A549 (cell line): ENCODE results near the gene C9orf78. TPM values are rescaled to one million over a fixed set of nuclear protein-coding genes. Genes with fewer than 3 reads are reported as not detected.
A peak's percentile ranks its signal among the peaks of the same experiment; 100 is the strongest.

Experiments used
- ATAC-seq, 2 experiments: fragments of 200-7000 bp in 1 of 2; fragments of >200 bp in 1 of 2; cut with Nextera tagmentation in 1 of 2; cut with Tn5 transposase in 1 of 2; 3 replicates each; pipeline versions ENCODE4 v1.8.0 to v1.9.1; 2018 to 2020; ENCODE audit warnings: mild to moderate bottlenecking in 1 of 2, moderate library complexity in 1 of 2
- CTCF ChIA-PET: fragments of 300-600 bp; sonication (Branson Sonifier 250); formaldehyde crosslinking; extraction: SDS; loops from one replicate; lab custom pipeline; 2021; ENCODE audit warnings: antibody characterized with exemption, inconsistent platforms; lab: Yijun Ruan, JAX
- POLR2A ChIA-PET: fragments of 350-600 bp; formaldehyde crosslinking; extraction: SDS; loops from one replicate; lab custom pipeline; 2021; ENCODE audit warnings: antibody characterized with exemption, inconsistent platforms; lab: Yijun Ruan, JAX
- DNase-seq, 2 experiments: peaks; one replicate each; pipeline versions ENCODE4 v3.0.0 to v3.0.0-alpha.2; 2011 to 2016; ENCODE audit warnings: low read depth in 1 of 2, low spot score in 1 of 2
- FAIRE-seq: peaks from 2 replicates; lab custom pipeline; 2011; peaks lifted over from hg19 to GRCh38; lab: Jason Lieb, UNC
- H3K27ac ChIP-seq, 2 experiments: fragments of >200 bp; sonication (Bioruptor Twin); formaldehyde crosslinking; 3 replicates each; pipeline ENCODE4 v1.5.1; 2016 to 2017
- H3K4me1 ChIP-seq: fragments of >200 bp; sonication (Bioruptor Twin); formaldehyde crosslinking; 3 replicates; pipeline ENCODE4 v1.6.1; 2016
- H3K4me2 ChIP-seq: fragments of >200 bp; sonication (Bioruptor Twin); formaldehyde crosslinking; 3 replicates; pipeline ENCODE4 v1.6.1; 2016
- H3K4me3 ChIP-seq: fragments of >200 bp; sonication (Bioruptor Twin); formaldehyde crosslinking; 3 replicates; pipeline ENCODE4 v1.5.1; 2016
- H3K9me3 ChIP-seq: fragments of >200 bp; sonication (Bioruptor Twin); formaldehyde crosslinking; 3 replicates; pipeline ENCODE4 v1.6.1; 2016
- BCL3 ChIP-seq: fragments of >200 bp; sonication (Bioruptor Twin); formaldehyde crosslinking; IDR thresholded peaks from 3 replicates; pipeline ENCODE4 v1.6.1; 2016
- CBX8 ChIP-seq: fragments of 200-600 bp; sonication (generic); IDR thresholded peaks from 2 replicates; pipeline ENCODE4 v1.6.1; 2016
- CEBPB ChIP-seq, 2 experiments: fragments of >200 bp in 1 of 2; sonication (Bioruptor Twin) in 1 of 2; formaldehyde crosslinking in 1 of 2; IDR thresholded peaks; 2 replicates each; pipeline ENCODE4 v1.6.1; 2012 to 2016
- CHD2 ChIP-seq: fragments of 150-350 bp; IDR thresholded peaks from 2 replicates; pipeline ENCODE4 v1.6.1; 2014; ENCODE audit warnings: low read length; ENCODE audit not compliant: partially characterized antibody
- CHD4 ChIP-seq: fragments of 200-600 bp; sonication (generic); IDR thresholded peaks from 2 replicates; pipeline ENCODE4 v1.6.1; 2016; ENCODE audit warnings: antibody characterized with exemption, mild to moderate bottlenecking, borderline replicate concordance
- CTCF ChIP-seq: fragments of >200 bp; sonication (Bioruptor Twin); formaldehyde crosslinking; IDR thresholded peaks from 3 replicates; pipeline ENCODE4 v1.5.1; 2016
- FOXS1 ChIP-seq: fragments of 250-450 bp; sonication (Bioruptor Pico); IDR thresholded peaks from 2 replicates; pipeline ENCODE4 v1.5.0; 2020; ENCODE audit warnings: mild to moderate bottlenecking, moderate library complexity
- HES2 ChIP-seq: fragments of >200 bp; sonication (Bioruptor Twin); formaldehyde crosslinking; IDR thresholded peaks from 2 replicates; pipeline ENCODE4 v1.6.1; 2016
- HMGXB4 ChIP-seq: fragments of 250-450 bp; sonication (Bioruptor Pico); IDR thresholded peaks from 2 replicates; pipeline ENCODE4 v1.5.0; 2021; ENCODE audit warnings: mild to moderate bottlenecking, moderate library complexity, borderline replicate concordance
- HOXA7 ChIP-seq: fragments of 250-450 bp; sonication (Bioruptor Pico); IDR thresholded peaks from 2 replicates; pipeline ENCODE4 v1.5.0; 2020; ENCODE audit warnings: mild to moderate bottlenecking, moderate library complexity
- HOXB13 ChIP-seq: fragments of 250-450 bp; sonication (Bioruptor Pico); IDR thresholded peaks from 2 replicates; pipeline ENCODE4 v1.5.0; 2020; ENCODE audit warnings: low read depth, mild to moderate bottlenecking, moderate library complexity
- JUN ChIP-seq, 2 experiments: fragments of >200 bp; sonication (Bioruptor Twin); formaldehyde crosslinking; IDR thresholded peaks; 2 replicates in 1 of 2; 3 replicates in 1 of 2; pipeline ENCODE4 v1.6.1; 2016 to 2017
- PBX3 ChIP-seq: IDR thresholded peaks from 2 replicates; pipeline ENCODE4 v1.6.1; 2012
- POLR2A ChIP-seq: IDR thresholded peaks from 2 replicates; pipeline ENCODE4 v1.6.1; 2012; ENCODE audit warnings: mild to moderate bottlenecking, low read length
- RAD21 ChIP-seq, 2 experiments: fragments of >200 bp in 1 of 2; sonication (Bioruptor Twin) in 1 of 2; formaldehyde crosslinking in 1 of 2; IDR thresholded peaks in 1 of 2; conservative IDR thresholded peaks in 1 of 2; 2 replicates in 1 of 2; 3 replicates in 1 of 2; pipeline ENCODE4 v1.6.1; 2012 to 2018; ENCODE audit warnings: inconsistent platforms in 1 of 2
- REST ChIP-seq: fragments of 200-600 bp; sonication (generic); IDR thresholded peaks from 2 replicates; pipeline ENCODE4 v1.6.1; 2016; ENCODE audit warnings: antibody characterized with exemption, mild to moderate bottlenecking, moderate library complexity
- ZC3H11A ChIP-seq: fragments of 450-650 bp; IDR thresholded peaks from 2 replicates; pipeline ENCODE4 v1.6.1; 2014; ENCODE audit warnings: antibody characterized with exemption, mild to moderate bottlenecking
- WGBS: methylation state at CpG from one replicate; pipeline ENCODE4 v1.1.6; 2017; ENCODE audit errors: missing lambda C conversion rate; 5-methylcytosine and 5-hydroxymethylcytosine counted together
- polyA plus RNA-seq, 4 experiments: library from polyadenylated mRNA; depleted of rRNA in 3 of 4; stranded (reverse); fragments of >200 nt; fragmentation: RNase III in 1 of 4; extraction: RNeasy Plus Mini Kit Qiagen cat#74134 plus additional on column Dnase treatment in 1 of 4; gene quantifications; 2 replicates in 3 of 4; 3 replicates in 1 of 4; pipeline ENCODE4 v1.2.3, GENCODE V29; 2011 to 2017

C9orf78 gene
- polyA plus RNA-seq, 2 of the 4 experiments (the other 2 are of a cell fraction): 91.4 to 131 TPM

- Histone ChIP-seq H3K4me3 (peak overlapping the region; percentile 20; the same call in 2 of the 3 replicates), H3K4me1 (peaks cover 24% of the 10 kb centered on the region), H3K9me3 (no peaks in the 10 kb centered on the region)
- ATAC-seq (peak; percentile 86 to 92), DNase-seq (peak; percentile 76 to 83)
- TF ChIP-seq JUN (IDR thresholded peaks at IDR 0.05): no peak
- no peak for TF ChIP-seq HOXA7 (CRISPR knock-in tag)
- peak; percentile 71 for TF ChIP-seq POLR2A
- 0 out of 3 replicates have a peak, but pooled peaks have one; percentile 39 for TF ChIP-seq BCL3
- TF ChIP-seq, all 56 proteins: peak for 2
- CTCF ChIA-PET: interaction anchor here (0.6 to 2.1 kb wide), 36 partner anchors 11 to 359 kb away, joined by 3 to 14 read pairs (median 4); no protein-coding TSS in a partner anchor
- peak overlapping the region; percentile 85 for H3K4me2 ChIP-seq
- FAIRE-seq: no peak
- peak overlapping the region; percentile 50 to 87 for H3K27ac ChIP-seq
- 21% methylated on average over 24 of the region's 24 CpGs for WGBS
- POLR2A ChIA-PET: interaction anchor here (1.8 kb wide), 1 partner anchor 158 kb away, joined by 10 read pairs; the partner anchor contains the start of gene FNBP1
Measured at GRCh38 chr9:129884220-129885017, 49.3 kb upstream of the C9orf78 start.

- no peak for FAIRE-seq
- no peaks in the 10 kb centered on the region for H3K9me3 ChIP-seq
- H3K4me2 ChIP-seq: no peak overlapping the region
- CTCF ChIA-PET: interaction anchor here (1.9 kb wide), 1 partner anchor 8 kb away, joined by 5 read pairs; no protein-coding TSS in a partner anchor
- 87% methylated on average over 19 of the region's 19 CpGs for WGBS
- ATAC-seq: no peak
- POLR2A ChIA-PET: no interaction called here
- DNase-seq: no peak
- peaks cover 24% of the 10 kb centered on the region for H3K4me1 ChIP-seq
- H3K27ac ChIP-seq: no peak overlapping the region
- TF ChIP-seq REST: no peak
- TF ChIP-seq HES2: no peak
- no peak for TF ChIP-seq PBX3
- TF ChIP-seq CHD4: no peak
- no peak for TF ChIP-seq CHD2
- TF ChIP-seq CBX8: no peak
- H3K4me3 ChIP-seq: no peak overlapping the region
Measured at GRCh38 chr9:129881547-129882324, 46.7 kb upstream of the C9orf78 start.

GRCh38 chr9:129880654-129881546 is 45.8 kb upstream of the C9orf78 start:
- 89% methylated on average over 28 of the region's 28 CpGs for WGBS
- H3K4me2 ChIP-seq: no peak overlapping the region
- CTCF ChIA-PET: no interaction called here
- POLR2A ChIA-PET: no interaction called here
- H3K4me1 ChIP-seq: peaks cover 18% of the 10 kb centered on the region
- DNase-seq (no peak), ATAC-seq (no peak), FAIRE-seq (no peak)
- H3K4me3 ChIP-seq: no peak overlapping the region
- H3K9me3 ChIP-seq: no peaks in the 10 kb centered on the region
- no peak overlapping the region for H3K27ac ChIP-seq
- TF ChIP-seq ZC3H11A (no peak), FOXS1 (CRISPR knock-in tag) (no peak), CTCF (no peak), HOXB13 (CRISPR knock-in tag) (no peak), HMGXB4 (CRISPR knock-in tag) (no peak), RAD21 (conservative IDR thresholded peaks at IDR 0.05 in 1 of 2, IDR thresholded peaks at IDR 0.05 in 1 of 2) (no peak), CEBPB (IDR thresholded peaks at IDR 0.05) (no peak), CBX8 (no peak)
